ENCODE data around the gene GCM1. TPM values are rescaled to one million over a fixed set of nuclear protein-coding genes. Genes with fewer than 3 reads are reported as not detected.

The GCM1 gene
- total and polyA plus RNA-seq, 2 donors (not counting 1 experiment from before 2014, with no cell fraction given): 0.57 to 1.5 TPM

DNA sequence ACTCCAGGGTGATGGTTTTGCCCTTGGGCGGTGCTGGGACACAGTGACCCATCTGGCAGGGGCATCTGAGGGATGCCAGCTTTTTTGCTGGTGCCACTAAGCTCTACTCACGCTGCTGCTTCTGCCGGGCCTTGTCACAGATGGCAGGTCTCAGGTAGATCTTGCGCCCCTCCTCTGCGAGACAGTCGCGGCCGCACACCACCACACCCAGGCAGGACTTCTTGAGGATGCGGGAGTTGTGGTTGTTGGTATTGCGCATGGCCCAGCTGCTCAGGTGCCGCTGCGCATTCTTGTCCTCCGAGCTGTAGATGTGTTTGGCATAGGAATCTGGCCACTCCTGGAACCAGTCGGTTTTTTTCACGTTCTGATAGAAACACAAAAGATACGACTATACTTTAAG is 14.7 kb downstream of the GCM1 start:
- H2AFZ ChIP-seq (ENCODE audit: insufficient read depth, low read depth, low read length, poor library complexity, severe bottlenecking): no peak overlapping the region
- CTCF ChIA-PET: no interaction called here
- H3K27me3 Mint-ChIP-seq: no peaks in the 10 kb centered on the region
- H3K4me3 Mint-ChIP-seq: no peak overlapping the region
- 97% methylated on average over 13 of the region's 16 CpGs for WGBS (ENCODE audit: insufficient coverage)
- no peak for TF ChIP-seq EZH2 (IDR thresholded peaks at IDR 0.05; ENCODE audit: borderline replicate concordance, insufficient read depth, low read depth, low read length, poor library complexity, severe bottlenecking)
- TF ChIP-seq, protein P1, sequence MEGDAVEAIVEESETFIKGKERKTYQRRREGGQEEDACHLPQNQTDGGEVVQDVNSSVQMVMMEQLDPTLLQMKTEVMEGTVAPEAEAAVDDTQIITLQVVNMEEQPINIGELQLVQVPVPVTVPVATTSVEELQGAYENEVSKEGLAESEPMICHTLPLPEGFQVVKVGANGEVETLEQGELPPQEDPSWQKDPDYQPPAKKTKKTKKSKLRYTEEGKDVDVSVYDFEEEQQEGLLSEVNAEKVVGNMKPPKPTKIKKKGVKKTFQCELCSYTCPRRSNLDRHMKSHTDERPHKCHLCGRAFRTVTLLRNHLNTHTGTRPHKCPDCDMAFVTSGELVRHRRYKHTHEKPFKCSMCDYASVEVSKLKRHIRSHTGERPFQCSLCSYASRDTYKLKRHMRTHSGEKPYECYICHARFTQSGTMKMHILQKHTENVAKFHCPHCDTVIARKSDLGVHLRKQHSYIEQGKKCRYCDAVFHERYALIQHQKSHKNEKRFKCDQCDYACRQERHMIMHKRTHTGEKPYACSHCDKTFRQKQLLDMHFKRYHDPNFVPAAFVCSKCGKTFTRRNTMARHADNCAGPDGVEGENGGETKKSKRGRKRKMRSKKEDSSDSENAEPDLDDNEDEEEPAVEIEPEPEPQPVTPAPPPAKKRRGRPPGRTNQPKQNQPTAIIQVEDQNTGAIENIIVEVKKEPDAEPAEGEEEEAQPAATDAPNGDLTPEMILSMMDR (IDR thresholded peaks at IDR 0.05): no peak
- intact Hi-C loops (cut with micrococcal nuclease): no loop called here
- no peak for DNase-seq
- no peaks in the 10 kb centered on the region for H3K4me1 Mint-ChIP-seq
- no peak overlapping the region for H3K4me2 ChIP-seq (replicated peaks; ENCODE audit: low read depth, low read length, poor library complexity, severe bottlenecking)
- no peaks in the 10 kb centered on the region for H3K4me1 ChIP-seq (ENCODE audit: control insufficient read depth in 2 of 2, insufficient read depth in 2 of 2, low read length in 2 of 2)
- H3K9me3 Mint-ChIP-seq (ENCODE audit: insufficient read depth): no peaks in the 10 kb centered on the region
- no peaks in the 10 kb centered on the region for H4K20me1 ChIP-seq (ENCODE audit: control insufficient read depth, insufficient read depth, low read length, poor library complexity, severe bottlenecking)
- no peak for ATAC-seq (ENCODE audit: low read depth)
- no peak overlapping the region for H3K27ac Mint-ChIP-seq
- H3K36me3 ChIP-seq (replicated peaks in 1 of 2; ENCODE audit: control extremely low read depth in 1 of 2, control insufficient read depth in 1 of 2, extremely low read depth in 1 of 2, insufficient read depth in 2 of 2, low read length in 1 of 2): no peaks in the 10 kb centered on the region
- no peak overlapping the region for H3K4me3 ChIP-seq (ENCODE audit: control extremely low read depth in 1 of 5, extremely low read depth in 1 of 5, insufficient read depth in 1 of 5, low read depth in 2 of 5, low read length in 4 of 5)
- no peaks in the 10 kb centered on the region for H3K9me3 ChIP-seq (ENCODE audit: control extremely low read depth in 1 of 3, control insufficient read depth in 2 of 3, insufficient read depth in 1 of 3, low read length in 2 of 3)
- no peak overlapping the region for H3K9ac ChIP-seq (ENCODE audit: low read length)
- no peaks in the 10 kb centered on the region for H3K27me3 ChIP-seq (replicated peaks in 1 of 4; ENCODE audit: control extremely low read depth in 1 of 4, control insufficient read depth in 3 of 4, insufficient read depth in 4 of 4, low read length in 3 of 4)
- no peaks in the 10 kb centered on the region for H3K79me2 ChIP-seq (ENCODE audit: control insufficient read depth, insufficient read depth, low read length)
- no peak overlapping the region for H3K27ac ChIP-seq (ENCODE audit: low read length in 2 of 2)
- POLR2A ChIA-PET: no interaction called here

DNA sequence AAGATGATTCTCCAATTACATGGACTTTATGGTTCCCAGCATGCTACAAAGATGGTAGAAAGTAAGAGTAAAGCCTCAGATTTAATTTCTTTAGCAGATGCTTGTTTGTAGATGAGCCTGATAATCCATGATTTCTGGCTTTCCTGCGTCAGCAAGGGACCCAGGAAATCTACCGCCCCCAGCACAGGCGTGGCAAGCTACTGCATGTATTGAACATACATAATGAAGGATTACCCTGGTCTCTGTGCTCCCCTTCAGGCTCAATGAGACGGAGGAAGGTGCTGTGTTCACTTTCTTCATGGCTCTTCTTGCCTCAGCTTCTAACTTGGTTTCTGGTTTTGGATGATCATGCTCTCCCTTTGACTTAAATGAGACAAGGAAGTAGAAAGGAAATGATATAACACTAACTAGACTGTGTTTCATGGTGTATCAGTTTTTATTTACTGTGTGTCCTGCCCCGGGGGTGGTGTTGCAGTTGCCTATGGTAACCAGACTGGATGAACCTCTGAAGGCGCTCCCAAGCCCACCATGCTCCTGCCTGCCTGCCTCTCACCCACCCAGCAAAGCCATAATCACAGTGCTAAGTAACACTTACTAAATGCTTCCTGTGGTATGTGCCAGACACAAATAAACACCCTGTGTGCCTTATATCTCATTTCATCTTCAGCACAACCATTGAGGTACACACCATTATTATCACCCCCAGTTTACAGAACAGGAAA is 17.9 kb downstream of the GCM1 start:
- no peaks in the 10 kb centered on the region for H4K20me1 ChIP-seq (ENCODE audit: control insufficient read depth, insufficient read depth, low read length, poor library complexity, severe bottlenecking)
- 97% methylated on average over 5 of the region's 6 CpGs for WGBS (ENCODE audit: insufficient coverage)
- POLR2A ChIA-PET: interaction anchor here (0.6 kb wide), 1 partner anchor 51 kb away, joined by 3 read pairs; no protein-coding TSS in a partner anchor
- Mint-ChIP-seq H3K4me3 (no peak overlapping the region), H3K4me1 (no peaks in the 10 kb centered on the region), H3K27me3 (peaks cover 6% of the 10 kb centered on the region), H3K9me3 (ENCODE audit: insufficient read depth) (no peaks in the 10 kb centered on the region), H3K27ac (no peak overlapping the region)
- no peak overlapping the region for H2AFZ ChIP-seq (ENCODE audit: insufficient read depth, low read depth, low read length, poor library complexity, severe bottlenecking)
- intact Hi-C loops (cut with micrococcal nuclease): no loop called here
- H3K4me2 ChIP-seq (replicated peaks; ENCODE audit: low read depth, low read length, poor library complexity, severe bottlenecking): no peak overlapping the region
- H3K4me1 ChIP-seq (ENCODE audit: control insufficient read depth in 2 of 2, insufficient read depth in 2 of 2, low read length in 2 of 2): no peaks in the 10 kb centered on the region
- ATAC-seq (ENCODE audit: low read depth) (no peak), DNase-seq (no peak)
- no peaks in the 10 kb centered on the region for H3K36me3 ChIP-seq (replicated peaks in 1 of 2; ENCODE audit: control extremely low read depth in 1 of 2, control insufficient read depth in 1 of 2, extremely low read depth in 1 of 2, insufficient read depth in 2 of 2, low read length in 1 of 2)
- no peak overlapping the region for H3K4me3 ChIP-seq (ENCODE audit: control extremely low read depth in 1 of 5, extremely low read depth in 1 of 5, insufficient read depth in 1 of 5, low read depth in 2 of 5, low read length in 4 of 5)
- H3K9me3 ChIP-seq (ENCODE audit: control extremely low read depth in 1 of 3, control insufficient read depth in 2 of 3, insufficient read depth in 1 of 3, low read length in 2 of 3): no peaks in the 10 kb centered on the region
- H3K27ac ChIP-seq (ENCODE audit: low read length in 2 of 2): no peak overlapping the region
- TF ChIP-seq, protein P1 (IDR thresholded peaks at IDR 0.05): no peak
- TF ChIP-seq EZH2 (IDR thresholded peaks at IDR 0.05; ENCODE audit: borderline replicate concordance, insufficient read depth, low read depth, low read length, poor library complexity, severe bottlenecking): no peak
- CTCF ChIA-PET: no interaction called here
- H3K27me3 ChIP-seq (replicated peaks in 1 of 4; ENCODE audit: control extremely low read depth in 1 of 4, control insufficient read depth in 3 of 4, insufficient read depth in 4 of 4, low read length in 3 of 4): no peaks in the 10 kb centered on the region
- no peaks in the 10 kb centered on the region for H3K79me2 ChIP-seq (ENCODE audit: control insufficient read depth, insufficient read depth, low read length)
- no peak overlapping the region for H3K9ac ChIP-seq (ENCODE audit: low read length)
